Measurements from ENCODE around the gene ROBO1.

DNA sequence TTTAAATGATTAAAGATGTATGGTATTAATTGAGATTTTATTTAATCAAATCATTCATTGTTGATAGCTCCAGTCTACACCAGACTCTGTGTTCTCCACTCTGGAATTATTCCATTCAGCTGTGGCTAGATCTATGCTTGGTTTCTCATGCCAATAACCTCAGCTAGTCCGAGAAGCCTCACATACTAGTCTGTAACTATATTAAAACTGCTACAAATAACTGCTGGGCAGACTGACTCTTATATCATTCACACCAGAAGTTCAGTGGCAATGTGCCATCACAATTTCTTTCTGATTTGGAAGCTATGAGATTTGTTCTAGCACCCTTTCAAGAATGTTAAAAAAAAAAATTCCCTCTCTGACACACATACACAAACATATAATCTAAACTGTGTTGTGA lies 947.3 kb downstream of the ROBO1 start:
- TF ChIP-seq, protein P1, sequence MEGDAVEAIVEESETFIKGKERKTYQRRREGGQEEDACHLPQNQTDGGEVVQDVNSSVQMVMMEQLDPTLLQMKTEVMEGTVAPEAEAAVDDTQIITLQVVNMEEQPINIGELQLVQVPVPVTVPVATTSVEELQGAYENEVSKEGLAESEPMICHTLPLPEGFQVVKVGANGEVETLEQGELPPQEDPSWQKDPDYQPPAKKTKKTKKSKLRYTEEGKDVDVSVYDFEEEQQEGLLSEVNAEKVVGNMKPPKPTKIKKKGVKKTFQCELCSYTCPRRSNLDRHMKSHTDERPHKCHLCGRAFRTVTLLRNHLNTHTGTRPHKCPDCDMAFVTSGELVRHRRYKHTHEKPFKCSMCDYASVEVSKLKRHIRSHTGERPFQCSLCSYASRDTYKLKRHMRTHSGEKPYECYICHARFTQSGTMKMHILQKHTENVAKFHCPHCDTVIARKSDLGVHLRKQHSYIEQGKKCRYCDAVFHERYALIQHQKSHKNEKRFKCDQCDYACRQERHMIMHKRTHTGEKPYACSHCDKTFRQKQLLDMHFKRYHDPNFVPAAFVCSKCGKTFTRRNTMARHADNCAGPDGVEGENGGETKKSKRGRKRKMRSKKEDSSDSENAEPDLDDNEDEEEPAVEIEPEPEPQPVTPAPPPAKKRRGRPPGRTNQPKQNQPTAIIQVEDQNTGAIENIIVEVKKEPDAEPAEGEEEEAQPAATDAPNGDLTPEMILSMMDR (IDR thresholded peaks at IDR 0.05) = no peak
- TF ChIP-seq POLR2A (IDR thresholded peaks at IDR 0.05) = no peak
